DMS 273 (cell line): ENCODE measurements around the gene CNIH4.
"Not testable (repeated sequence)": the region's sequence is repeated elsewhere in the genome, so short reads cannot be mapped to it uniquely, and the experiment has no call there.

Source experiments
- DNase-seq: peaks from one replicate; lab custom pipeline; 2025; ENCODE audit not compliant: unreplicated experiment; lab: John Stamatoyannopoulos, UW

CNIH4 gene

GRCh38 chr1:224393294-224393693, 36.6 kb downstream of the CNIH4 start:
- no peak for DNase-seq

GRCh38 chr1:224399887-224400286, 43.2 kb downstream of the CNIH4 start:
- DNase-seq, result no peak

- DNase-seq, result no peak
These were observed 45.9 kb downstream of the CNIH4 start for GRCh38 chr1:224402472-224403036.

DNA sequence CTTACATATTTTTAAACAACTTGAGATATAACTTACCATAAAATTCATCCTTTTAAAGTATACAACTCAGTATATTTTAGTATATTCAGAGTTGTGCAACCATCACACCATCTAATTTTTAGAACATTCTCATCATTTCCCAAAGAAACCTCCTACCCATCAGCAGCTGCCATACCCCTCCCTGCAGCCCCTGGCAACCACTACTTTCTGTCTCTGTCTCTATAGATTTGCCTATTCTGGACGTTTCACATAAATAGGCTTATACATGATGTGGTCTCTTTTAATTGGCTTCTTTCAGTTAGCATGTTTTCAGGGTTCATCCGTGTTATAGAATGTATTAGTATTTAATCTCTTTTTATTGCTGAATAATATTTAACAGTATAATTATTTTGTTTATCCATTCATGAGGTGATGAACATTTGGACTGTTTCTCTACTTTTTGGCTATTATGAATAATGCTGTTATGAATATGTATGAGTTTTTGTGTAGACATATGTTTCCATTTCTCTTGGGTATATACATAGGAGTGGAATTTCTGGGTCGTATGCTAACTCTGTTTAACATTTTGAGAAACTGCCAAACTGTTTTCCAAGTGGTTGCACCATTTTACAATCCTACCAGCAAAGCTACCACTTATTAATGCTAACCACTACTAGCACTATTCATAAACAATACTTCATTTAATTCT, 48.4 kb downstream of the CNIH4 start:
- peak; percentile 64 for DNase-seq

- peak; percentile 53 for DNase-seq
These were observed 48.9 kb downstream of the CNIH4 start for GRCh38 chr1:224405604-224405970.

GRCh38 chr1:224406216-224406615, 49.5 kb downstream of the CNIH4 start:
- DNase-seq, result no peak

DNA sequence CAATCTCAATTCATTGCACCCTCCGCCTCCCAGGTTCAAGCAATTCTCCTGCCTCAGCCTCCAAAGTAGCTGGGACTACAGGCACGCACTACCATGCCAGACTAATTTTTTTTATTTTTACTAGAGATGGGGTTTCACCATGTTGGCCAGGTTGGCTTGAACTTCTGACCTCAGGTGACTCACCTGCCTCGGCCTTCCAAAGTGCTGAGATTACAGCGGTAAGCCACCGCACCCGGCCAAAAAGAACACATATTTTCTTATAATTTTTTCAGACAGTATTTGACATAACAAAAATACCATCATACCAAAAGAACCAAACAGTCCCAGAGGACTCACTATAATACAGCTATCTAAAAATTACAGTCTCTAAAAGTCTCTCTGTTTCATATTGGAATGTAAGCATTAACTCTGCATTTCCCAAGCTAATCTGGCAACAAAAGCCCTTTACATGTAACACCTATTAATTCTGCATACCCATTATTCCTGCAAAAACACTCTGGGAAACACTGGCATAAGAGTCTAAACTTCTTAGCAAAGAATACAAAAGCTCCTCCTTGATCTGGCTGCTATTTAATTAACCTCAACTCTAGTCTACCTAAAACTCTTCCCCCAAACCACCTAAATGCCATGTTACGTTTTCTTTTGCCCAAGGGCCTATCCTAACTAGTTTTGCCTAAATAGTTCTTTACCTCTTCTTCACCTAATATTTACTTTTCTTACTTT, 51.1 kb downstream of the CNIH4 start:
- DNase-seq, result no peak

- no peak for DNase-seq
These were observed 51.6 kb downstream of the CNIH4 start for GRCh38 chr1:224408294-224408590.

- no peak for DNase-seq
These were observed 55.1 kb downstream of the CNIH4 start for GRCh38 chr1:224411766-224412165.

DNA sequence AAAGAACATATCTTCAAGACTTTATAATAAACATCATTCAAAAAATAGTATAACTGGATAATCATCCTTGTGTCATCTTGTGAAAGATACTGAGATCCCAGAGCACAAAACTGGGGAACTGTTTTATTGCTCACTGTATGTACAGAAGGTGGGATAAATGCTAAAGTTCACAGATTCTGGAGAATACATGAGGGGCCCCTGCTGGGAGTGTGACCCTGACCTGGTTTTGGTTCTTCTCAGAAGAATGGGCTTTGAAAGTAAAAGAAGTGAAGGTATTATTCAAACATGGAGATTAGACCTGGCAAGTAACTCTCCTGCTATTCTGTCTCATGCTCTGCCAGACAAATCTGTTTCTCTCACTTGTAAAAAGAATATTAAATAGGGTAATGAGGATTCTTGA, 63.4 kb downstream of the CNIH4 start:
- DNase-seq, result no peak

- no peak for DNase-seq
These were observed 68.7 kb downstream of the CNIH4 start for GRCh38 chr1:224425279-224425884.

DNA sequence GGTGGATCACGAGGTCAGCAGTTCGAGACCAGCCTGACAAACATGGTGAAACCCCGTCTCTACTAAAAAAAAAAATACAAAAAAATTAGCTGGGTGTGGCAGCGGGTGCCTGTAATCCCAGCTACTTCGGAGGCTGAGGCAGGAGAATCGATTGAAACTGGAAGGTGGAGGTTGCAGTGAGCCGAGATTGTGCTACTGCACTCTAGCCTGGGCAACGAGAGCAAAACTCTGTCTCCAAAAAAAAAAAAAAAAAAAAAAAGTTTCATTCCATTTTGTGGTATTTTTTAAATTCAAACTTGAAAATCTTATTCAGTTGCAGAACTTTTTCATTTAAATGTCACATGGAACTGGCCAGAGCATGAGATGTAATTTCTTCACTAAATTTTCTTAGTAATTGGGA, 70.2 kb downstream of the CNIH4 start:
- DNase-seq, result not testable (repeated sequence)

DNA sequence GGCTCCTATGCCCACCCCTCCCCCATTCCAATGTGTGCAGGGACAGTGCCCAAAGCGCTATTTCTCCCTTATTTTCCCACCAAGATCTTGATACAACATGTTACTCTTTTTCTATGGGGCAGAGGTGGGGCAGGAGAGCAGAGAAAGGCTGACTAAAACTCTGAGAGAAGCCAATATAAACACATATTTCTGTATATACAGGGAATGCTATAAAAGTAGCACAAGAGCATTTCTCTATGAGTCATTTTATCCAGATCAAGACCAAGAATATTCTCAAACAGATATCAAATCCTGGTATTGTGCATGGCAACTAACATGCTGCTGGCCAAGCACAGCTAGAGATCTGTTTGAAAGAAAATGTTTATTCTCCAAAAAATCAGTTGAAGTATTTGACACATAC, 70.7 kb downstream of the CNIH4 start:
- DNase-seq, result no peak

DNA sequence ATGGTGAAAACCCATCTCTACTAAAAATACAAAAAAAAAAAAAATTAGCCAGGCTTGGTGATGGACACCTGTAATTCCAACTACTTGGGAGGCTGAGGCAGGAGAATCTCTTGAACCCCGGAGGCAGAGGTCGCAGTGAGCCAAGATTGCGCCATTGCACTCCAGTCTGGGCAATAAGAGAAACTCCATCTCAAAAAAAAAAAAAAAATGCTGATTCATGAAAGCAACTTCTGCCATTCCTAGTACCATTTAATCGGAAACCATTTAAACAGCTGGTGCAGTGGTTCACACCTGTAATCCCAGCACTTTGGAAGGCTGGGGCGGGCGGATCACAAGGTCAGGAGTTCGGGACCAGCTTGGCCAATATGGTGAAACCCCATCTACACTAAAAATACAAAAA, 72.0 kb downstream of the CNIH4 start:
- DNase-seq, result not testable (repeated sequence)
